Uterine smooth muscle cell (primary cell): ENCODE measurements around the gene RPUSD2. TPM values are rescaled to one million over a fixed set of nuclear protein-coding genes. Genes with fewer than 3 reads are reported as not detected.

ENCODE experiments used
- total RNA-seq: library from RNA; depleted of rRNA; stranded (reverse); fragments of >200 nt; gene quantifications from 2 replicates; pipeline ENCODE4 v1.2.3, GENCODE V29; 2014

The RPUSD2 gene, protein sequence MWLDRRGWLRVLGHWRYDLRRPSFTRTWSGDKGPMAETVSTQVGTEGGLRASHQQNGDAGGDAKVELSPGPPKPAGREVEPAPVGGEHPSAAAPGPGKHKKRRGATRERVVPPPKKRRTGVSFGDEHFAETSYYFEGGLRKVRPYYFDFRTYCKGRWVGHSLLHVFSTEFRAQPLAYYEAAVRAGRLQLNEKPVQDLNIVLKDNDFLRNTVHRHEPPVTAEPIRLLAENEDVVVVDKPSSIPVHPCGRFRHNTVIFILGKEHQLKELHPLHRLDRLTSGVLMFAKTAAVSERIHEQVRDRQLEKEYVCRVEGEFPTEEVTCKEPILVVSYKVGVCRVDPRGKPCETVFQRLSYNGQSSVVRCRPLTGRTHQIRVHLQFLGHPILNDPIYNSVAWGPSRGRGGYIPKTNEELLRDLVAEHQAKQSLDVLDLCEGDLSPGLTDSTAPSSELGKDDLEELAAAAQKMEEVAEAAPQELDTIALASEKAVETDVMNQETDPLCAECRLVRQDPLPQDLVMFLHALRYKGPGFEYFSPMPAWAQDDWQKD
- 14.0 and 18.0 TPM in 2 replicates for total RNA-seq

DNA sequence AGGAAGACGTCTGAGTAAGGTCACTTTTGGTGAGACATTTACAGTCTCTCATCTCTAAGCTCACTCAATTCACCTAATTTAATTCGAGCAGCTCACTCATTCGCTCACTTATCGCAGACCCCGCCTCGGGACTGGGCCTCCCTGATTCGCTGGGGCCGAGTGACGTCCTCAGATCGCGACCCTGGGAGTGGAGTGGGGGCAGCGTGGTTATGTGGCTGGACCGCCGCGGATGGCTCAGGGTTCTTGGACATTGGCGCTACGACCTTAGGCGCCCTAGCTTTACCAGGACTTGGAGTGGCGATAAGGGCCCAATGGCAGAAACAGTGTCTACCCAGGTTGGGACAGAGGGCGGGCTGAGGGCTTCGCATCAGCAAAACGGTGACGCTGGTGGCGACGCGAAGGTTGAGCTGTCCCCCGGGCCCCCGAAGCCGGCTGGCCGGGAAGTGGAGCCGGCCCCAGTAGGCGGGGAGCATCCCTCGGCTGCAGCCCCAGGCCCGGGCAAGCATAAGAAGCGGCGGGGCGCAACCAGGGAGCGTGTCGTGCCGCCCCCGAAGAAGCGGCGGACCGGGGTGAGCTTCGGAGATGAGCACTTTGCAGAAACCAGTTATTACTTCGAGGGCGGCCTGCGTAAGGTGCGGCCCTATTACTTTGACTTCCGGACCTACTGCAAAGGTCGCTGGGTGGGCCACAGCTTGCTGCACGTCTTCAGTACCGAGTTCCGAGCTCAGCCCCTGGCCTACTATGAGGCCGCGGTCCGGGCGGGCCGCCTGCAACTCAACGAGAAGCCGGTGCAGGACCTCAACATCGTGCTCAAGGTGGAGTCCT, at the start of gene RPUSD2:
Gene RPUSD2 (plus strand): TSS at position 171 of the 825 bp plus-strand sequence. CDS start 39 bp downstream, at position 210.

DNA sequence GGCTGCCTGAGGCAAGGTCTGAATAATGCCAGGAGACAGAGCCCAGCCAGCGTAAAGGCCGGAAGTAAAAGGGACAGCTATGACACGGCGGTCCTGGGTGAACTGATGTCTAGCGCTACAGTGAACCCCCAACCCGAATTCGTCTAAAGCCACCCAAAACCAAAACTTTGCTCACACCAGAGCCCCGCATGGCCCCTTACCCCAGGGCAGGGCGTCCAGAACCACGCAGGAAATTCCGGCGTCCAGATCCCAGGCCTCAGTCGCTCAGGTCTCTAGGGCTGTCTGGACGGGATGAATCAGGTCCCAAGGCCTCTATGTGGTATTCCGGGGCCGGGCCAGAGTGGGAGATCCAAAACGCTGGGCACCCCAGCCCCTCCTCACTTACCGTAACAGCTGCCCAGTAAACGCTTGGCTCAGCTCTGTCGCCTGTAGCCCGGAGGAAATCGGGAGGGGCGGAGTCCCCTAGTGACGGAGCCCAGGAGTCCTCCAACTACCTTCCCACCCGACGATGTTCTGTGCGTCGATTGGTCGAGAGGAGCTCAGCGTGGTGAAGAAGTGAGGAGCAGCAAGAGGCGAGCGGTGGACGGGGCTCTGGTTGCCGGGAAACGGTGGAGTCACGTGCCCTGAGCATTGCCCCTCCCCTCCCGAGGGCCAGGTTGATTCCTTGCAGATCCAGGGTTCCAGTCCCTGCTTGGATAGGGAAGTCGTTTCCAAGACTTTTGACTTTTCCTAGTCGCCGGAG, 4.3 kb upstream of the RPUSD2 start, which contains the start of gene CCDC32:
Gene CCDC32 (minus strand): TSS at position 452 of the 742 bp plus-strand sequence. CDS start 2,027 bp downstream, outside the sequence.

DNA sequence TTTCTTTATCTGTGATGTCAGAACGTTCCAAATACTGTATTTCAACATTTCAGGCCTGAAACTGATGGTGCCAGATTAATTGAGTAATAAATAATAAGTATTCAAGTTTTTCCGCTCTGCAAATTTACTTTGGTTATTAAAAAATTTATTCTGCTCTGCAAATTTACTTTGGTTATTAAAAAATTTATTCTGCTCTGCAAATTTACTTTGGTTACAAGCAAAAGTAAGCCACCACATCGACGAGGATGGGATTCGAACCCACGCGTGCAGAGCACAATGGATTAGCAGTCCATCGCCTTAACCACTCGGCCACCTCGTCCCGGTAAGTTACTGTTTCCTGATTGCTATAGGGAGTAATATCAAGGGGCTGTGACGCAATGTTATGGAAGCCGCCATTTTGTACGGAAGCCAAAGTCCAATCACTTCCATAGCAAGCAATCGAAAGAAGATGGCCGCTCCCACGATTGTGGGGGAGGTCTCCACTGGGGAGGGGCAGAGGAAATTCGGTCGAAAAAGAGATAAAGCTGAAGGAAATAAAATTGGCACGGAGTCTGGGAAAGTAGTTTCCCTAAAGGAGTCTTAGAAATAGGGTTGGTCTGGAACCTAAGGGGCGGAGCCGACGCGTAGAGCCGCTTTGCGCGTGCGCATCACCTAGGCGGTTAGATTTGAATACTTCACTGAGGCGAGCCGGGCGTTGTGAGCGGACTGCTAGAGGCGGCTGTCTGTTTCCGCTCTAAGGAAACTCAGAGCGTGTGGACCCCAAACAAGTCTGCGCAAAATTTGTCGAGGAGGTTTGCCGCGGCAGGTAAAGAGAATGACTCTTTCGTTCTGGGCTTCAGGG, 24.7 kb downstream of the RPUSD2 start, which contains the start of gene KNL1:
Gene KNL1 (plus strand): TSS at position 662 of the 841 bp plus-strand sequence. CDS start 8,683 bp downstream, outside the sequence.

Other genes with a start within 250 kb of the RPUSD2 start
- 8.7 and 10.1 TPM in 2 replicates for gene INAFM2, start 245.6 kb upstream of the RPUSD2 start, total RNA-seq
- 32.9 and 46.2 TPM in 2 replicates for gene CCDC9B, start 228.4 kb upstream of the RPUSD2 start, total RNA-seq
- gene PHGR1, start 218.3 kb upstream of the RPUSD2 start, total RNA-seq = not detected in 2 replicates
- gene DISP2, start 211.1 kb upstream of the RPUSD2 start, total RNA-seq = under 0.01 and 0.12 TPM in 2 replicates
- gene KNSTRN, start 186.6 kb upstream of the RPUSD2 start, total RNA-seq = 45.1 and 118 TPM in 2 replicates
- 46.3 and 60.2 TPM in 2 replicates for gene IVD, start 163.5 kb upstream of the RPUSD2 start, total RNA-seq
- 7.3 and 8.5 TPM in 2 replicates for gene BAHD1, start 128.3 kb upstream of the RPUSD2 start, total RNA-seq
- 8.5 and 11.0 TPM in 2 replicates for gene CHST14, start 98.3 kb upstream of the RPUSD2 start, total RNA-seq
- gene CCDC32, start 4.3 kb upstream of the RPUSD2 start, total RNA-seq = 18.2 and 19.1 TPM in 2 replicates
- gene KNL1, start 24.9 kb downstream of the RPUSD2 start, total RNA-seq = 11.1 and 43.8 TPM in 2 replicates
- 4.9 and 11.0 TPM in 2 replicates for gene RAD51, start 125.9 kb downstream of the RPUSD2 start, total RNA-seq
- 19.7 and 20.9 TPM in 2 replicates for gene RMDN3, start 186.0 kb downstream of the RPUSD2 start, total RNA-seq
- gene GCHFR, start 194.8 kb downstream of the RPUSD2 start, total RNA-seq = 1.6 and 1.7 TPM in 2 replicates
- not detected in 2 replicates for gene C15orf62, start 200.7 kb downstream of the RPUSD2 start, total RNA-seq
- 25.1 and 31.5 TPM in 2 replicates for gene ZFYVE19, start 237.8 kb downstream of the RPUSD2 start, total RNA-seq
- 18.9 and 51.0 TPM in 2 replicates for gene DNAJC17, start 238.2 kb downstream of the RPUSD2 start, total RNA-seq